GM21423 (cell line): ENCODE data around the gene TAF1.
"Not testable (repeated sequence)": the region's sequence is repeated elsewhere in the genome, so short reads cannot be mapped to it uniquely, and the experiment has no call there.

ENCODE experiments used
- ATAC-seq: cut with Tn5 transposase; IDR thresholded peaks from one replicate; pipeline ENCODE4 v1.9.1; 2021; ENCODE audit warnings: mild to moderate bottlenecking, moderate library complexity; ENCODE audit not compliant: unreplicated experiment

The TAF1 gene

DNA sequence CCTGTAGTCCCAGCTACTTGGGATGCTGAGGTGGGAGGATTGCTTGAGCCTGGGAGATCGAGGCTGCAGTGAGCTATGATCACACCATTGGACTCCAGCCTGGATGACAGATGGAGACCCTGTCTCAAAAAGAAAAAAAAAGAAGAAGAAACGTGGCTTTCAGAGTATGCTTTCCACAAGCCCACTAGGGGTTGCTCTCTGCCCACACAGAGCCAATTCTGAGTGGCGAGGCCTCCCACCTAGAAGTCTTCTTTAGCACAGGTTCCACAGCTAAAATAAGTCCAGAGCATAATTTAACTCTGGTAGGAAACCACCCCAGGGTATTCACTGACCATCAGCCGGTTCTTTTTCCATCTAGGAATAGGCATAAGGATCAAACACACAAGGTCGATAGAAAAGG, 50.1 kb downstream of the TAF1 start:
- ATAC-seq = not testable (repeated sequence)

DNA sequence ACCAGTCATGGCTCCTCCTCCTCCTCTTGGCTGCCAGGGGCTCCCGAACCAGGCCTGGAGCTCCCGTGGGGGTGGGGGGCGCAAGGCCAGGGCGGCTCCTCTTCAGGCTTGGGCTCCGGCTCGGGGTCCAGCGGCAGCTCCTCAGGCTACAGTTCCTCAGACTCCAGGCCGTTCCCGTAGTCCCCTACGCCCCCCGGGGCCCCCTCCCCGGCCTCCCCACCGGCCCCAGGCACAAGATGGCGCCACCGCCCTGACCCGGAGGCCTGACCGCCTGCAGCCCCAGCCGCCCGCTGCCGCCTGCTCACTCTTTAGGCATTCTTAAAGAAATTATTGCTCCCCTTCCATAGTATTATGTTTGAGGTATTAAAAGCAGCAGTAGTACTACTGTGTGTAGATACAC, 54.5 kb downstream of the TAF1 start:
- no peak for ATAC-seq

DNA sequence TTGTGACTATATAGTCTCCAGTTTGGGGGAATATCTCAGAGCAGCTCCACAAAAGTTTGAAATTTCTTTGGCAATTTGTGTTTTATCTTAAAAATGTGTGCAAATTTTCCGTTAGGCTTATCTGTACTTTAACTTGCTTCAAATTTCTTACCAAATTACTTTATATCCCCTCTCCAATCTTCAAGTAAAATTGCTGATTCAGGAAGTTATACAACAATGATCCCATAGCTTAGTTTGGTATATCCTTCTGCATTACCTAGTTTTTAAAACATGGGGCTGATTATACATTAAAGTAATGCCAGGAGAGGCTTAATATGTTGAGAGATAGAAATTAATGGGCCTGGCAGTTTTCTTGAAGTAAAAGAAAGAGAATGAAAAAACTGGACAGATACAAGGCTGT, 66.6 kb downstream of the TAF1 start:
- ATAC-seq = no peak

DNA sequence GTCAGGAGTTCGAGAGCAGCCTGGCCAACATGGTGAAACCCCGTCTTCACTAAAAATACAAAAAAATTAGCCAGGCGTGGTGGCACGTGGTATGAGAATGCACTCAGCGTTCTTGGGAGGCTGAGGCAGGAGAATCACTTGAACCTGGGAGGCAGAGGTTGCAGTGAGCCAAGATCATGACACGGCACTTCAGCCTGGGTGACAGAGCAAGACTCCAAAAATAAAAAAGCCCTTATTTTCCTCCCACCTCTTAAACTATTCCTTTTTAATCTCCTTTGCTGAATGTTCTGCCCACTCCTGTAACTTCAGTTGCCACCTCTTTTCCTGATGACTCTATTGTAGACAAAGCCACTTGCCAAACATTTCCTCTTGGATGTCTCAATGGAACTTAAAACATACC, 72.6 kb downstream of the TAF1 start:
- ATAC-seq = no peak

DNA sequence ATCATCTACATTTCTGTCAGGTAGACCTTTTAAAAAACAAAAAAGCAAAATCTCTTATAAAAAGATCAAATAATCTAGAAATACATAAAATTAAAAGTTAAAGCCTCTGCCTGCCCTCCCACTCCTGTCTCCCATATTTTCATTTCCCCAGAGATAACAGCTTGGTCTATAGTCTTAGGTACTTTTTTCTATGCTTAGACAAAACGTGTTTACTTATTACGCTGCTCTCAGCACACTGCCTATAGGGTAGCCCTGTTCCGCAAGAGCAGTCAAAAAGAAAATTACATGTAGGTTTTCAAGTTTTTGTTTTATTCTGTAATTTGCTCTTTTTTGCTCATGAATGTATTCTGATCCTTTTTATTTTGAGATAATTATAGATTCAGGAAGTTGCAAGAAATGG, 73.3 kb downstream of the TAF1 start:
- ATAC-seq = no peak

DNA sequence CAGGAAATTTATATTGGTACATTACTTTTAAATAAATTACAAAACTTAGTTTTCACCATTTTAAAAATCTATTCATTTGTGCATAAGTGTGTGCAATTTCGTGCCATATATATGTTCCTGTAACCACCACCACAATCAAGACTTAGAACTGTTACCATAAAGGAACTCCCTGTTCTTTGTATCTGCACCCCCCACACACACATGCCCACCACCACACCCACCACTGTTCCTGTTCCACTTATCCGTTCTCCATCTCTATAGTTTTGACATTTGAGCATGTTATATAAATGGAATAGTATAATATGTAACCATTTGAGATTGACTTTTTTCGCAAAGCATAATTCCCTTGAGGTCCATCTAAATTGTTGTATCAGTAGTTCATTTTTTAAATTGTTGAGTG, 73.7 kb downstream of the TAF1 start:
- ATAC-seq = no peak

DNA sequence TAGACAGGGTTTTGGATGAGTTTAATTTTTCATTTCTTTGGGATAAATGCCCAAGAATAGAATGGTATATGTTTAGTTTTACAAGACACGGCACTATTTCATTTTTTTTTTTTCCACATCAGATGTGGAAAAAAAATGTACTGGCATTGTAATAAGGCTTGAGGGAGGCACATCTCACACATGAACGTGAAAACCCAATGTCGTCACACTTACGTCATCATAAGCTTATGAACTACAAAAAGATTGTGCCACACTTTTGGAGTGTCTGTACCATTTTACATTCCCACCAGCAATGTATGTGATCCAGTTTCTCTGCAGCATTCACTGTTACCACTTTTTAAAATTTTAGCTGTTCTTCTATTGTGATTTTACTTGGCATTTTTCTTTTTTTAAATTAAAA, 74.2 kb downstream of the TAF1 start:
- no peak for ATAC-seq

DNA sequence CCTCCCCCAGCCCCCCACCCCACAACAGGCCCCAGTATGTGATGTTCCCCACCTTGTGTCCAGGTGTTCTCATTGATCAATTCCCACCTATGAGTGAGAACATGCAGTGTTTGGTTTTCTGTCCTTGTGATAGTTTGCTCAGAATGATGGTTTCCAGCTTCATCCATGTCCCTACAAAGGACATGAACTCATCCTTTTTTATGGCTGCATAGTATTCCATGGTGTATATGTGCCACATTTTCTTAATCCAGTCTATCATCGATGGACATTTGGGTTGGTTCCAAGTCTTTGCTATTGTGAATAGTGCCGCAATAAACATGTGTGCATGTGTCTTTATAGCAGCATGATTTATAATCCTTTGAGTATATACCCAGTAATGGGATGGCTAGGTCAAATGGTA, 75.7 kb downstream of the TAF1 start:
- not testable (repeated sequence) for ATAC-seq

DNA sequence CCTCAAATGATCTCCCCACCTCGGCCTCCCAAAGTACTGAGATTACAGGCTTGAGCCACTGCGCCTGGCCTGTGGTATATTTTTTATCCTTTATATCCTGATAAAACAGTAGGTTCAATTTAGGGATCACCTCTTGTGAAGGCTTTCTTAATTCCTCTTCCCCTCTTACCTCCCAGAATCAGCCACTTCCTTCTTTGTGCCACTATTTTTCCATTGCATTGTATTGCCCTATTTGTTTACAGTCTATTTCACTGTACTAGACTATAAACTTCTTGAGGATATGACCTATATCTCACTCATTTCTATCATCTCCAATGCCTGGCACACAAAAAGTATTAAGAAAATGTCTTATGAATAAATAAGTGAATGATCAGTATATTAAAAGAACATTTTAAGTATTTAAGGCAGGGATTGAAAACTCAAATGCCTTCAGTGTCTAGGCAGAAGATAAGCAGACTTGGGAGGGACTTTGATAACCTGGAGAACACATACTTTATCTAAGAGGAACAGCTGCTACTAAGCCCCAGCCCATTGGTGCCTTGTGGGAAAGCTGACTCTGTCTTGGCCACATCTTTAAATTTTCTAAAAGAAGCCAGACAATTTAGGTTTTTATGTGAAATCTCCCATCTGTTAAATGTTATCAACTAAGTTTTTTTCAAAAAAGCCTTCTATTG, 84.4 kb downstream of the TAF1 start:
- ATAC-seq = no peak

DNA sequence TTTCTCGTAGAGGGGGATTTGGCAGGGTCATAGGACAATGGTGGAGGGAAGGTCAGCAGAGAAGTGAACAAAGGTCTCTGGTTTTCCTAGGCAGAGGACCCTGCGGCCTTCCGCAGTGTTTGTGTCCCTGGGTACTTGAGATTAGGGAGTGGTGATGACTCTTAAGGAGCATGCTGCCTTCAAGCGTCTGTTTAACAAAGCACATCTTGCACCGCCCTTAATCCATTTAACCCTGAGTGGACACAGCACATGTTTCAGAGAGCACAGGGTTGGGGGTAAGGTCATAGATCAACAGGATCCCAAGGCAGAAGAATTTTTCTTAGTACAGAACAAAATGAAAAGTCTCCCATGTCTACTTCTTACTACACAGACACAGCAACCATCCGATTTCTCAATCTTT, 85.4 kb downstream of the TAF1 start:
- not testable (repeated sequence) for ATAC-seq

DNA sequence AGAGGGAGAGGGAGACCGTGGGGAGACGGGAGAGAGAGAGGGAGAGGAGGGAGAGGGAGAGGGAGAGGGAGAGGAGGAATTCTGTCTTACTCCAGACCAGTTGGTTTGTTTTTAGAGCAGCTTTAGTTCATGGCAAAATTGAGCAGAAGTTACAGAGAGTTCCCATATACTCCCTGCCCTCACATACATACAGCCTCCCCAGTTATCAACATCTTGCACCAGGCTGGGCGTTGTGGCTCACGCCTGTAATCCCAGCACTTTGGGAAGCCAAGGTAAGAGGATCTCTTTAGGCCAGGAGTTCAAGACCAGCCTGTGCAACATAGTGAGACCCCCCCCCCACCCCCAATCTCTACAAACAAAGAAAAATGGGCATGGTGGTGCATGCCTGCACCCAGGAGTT, 86.9 kb downstream of the TAF1 start:
- ATAC-seq = no peak

DNA sequence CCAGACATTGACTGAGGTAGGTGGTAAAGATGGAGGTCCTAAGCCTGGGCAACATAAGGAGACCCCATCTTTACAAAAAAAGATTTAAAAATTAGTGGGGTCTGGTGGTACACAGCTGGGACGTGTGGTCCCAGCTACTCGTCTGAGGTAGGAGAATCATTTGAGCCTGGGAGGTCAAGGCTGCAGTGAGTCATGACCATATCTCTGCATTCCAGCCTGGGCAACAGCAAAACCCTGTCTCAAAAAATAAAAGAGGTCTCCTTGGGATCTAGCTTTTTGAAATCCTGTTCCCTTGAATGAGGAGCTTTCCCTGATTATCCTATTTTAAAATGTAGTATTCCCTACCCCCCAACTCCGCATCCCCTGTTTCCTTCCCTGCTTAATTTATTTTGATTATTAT, 88.1 kb downstream of the TAF1 start:
- ATAC-seq = no peak

DNA sequence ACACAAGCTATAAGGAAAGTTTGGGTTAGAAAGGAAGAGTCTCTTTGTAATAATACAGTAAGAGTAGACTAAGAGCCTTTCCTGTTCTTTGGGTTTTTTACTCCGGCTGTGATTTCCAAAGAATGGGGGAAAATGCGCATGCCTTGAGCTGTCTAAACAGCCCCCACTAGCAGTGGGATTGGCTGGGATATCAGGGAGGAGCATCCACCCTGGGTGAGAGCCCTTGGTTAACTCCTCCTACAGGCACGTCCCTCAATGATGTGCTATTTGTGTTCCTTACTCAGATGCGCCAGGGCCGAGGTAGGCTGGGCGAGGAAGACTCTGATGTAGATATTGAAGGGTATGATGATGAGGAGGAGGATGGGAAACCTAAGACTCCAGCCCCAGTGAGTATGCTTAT, 92.7 kb downstream of the TAF1 start:
- no peak for ATAC-seq

DNA sequence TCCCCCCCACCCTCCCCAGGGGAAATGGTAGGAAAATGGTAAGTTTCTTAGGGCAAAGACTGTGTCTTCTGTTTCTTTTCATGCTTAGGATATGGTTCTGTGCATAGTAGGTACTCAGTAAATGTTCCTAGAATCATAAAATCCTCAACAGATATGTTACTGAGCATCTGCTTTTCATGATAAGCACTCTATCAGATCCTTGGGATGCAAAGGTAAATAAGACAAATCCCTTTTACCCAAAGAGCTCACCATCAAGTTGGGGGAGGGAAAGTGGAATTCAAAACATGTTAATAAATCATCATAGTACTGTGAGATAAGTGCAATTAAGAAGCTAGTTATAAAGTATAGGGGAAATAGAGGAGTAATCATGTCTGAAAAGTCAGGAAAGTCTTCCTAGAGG, 98.8 kb downstream of the TAF1 start:
- no peak for ATAC-seq

DNA sequence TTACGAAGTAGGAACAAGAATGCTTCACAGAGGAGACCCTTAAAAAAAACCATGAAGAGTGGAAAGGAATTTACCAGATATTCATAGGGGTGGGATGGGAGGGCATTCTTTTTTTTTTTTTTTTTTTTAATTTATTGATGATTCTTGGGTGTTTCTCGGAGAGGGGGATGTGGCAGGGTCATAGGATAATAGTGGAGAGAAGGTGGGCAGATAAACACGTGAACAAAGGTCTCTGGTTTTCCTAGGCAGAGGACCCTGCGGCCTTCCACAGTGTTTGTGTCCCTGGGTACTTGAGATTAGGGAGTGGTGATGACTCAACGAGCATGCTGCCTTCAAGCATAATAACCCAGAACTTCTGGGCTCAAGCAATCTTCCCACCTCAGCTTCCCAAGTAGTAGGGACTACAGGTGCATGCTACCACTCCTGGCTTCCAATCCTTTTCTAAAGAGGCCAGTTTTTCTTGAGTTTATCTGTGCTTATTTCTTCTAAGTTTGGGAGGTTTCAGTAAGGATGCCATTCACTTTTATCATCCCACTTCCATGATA, 100.9 kb downstream of the TAF1 start:
- no peak for ATAC-seq

DNA sequence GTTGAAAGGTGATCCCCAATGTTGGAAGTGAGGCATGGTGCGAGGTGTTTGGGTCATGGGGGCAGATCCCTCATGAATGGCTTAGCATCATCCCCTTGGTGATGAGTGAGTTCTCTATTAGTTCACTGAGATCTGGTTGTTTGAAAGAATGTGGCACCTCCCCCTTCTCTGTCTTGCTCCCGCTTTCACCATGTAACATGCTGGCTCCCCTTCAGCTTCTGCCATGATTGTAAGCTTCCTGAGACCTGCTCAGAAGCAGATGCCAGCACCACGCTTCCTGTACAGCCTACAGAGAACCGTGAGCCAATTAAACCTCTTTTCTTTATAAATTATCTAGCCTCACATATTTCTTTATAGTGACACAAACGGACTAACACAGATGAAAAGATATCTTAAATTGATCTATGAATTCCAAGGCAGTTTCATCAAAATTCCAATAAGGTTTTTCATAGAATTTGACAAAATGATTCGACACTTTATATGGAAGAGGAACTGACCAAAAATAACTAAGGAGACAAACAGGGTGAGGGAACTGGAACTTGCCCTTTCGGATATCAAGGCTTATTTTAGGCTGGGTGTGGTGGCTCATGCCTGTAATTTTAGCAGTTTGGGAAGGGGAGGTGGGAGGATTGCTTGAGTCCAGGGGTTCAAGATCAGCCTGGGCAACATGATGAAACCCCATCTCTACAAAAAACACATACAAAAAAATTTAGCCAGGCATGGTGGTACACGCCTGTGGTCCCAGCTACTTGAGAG, 109.8 kb downstream of the TAF1 start:
- no peak for ATAC-seq

DNA sequence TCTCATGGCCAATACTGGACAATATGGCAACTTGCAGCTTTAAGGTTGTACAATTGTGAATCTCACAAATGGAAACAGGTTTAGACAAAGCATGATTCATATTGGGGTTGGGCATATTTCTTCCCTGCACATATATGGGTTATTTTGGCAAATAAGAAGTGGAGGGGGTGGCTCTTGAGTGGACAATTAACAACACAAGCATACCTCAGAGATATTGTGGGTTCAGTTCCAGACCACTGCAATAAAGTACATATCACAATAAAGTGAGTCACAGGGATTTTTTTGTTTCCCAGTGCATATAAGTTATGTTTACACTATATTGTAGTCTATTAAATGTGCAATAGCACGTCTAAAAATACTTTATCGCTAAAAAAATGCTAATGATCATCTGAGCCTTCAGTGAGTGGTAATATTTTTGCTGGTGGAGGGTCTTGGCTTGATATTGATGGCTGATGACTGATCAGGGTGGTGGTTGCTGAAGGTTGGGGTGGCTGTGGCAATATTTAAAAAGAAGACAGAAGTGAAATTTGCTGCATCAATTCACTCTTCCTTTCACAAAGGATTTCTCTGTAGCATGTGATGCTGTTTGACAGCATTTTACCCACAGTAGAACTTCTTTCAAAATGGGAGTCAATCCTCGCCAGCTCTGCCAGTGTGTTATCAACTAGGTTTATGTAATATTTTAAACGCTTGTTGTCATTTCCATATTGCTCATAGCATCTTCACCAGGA, 116.2 kb downstream of the TAF1 start:
- no peak for ATAC-seq

DNA sequence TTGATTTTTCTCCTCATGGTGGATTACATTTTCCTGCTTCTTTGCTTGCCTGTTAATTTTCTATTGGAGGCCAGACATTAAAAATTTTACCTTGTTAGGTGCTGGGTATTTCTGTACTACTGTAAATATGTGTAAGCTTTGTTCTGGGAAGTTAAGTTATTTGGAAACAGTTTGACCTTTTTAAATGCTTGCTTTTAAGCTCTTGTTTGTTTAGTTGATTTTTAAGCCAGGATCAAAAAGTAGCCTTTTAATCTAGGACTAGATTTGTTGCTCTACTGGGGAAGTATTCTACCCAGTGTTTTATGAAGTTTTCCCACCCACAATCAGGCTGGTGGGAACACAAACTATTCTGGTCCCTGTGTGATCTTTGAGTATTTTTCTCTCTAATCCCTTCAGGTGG, 121.7 kb downstream of the TAF1 start:
- ATAC-seq = no peak

DNA sequence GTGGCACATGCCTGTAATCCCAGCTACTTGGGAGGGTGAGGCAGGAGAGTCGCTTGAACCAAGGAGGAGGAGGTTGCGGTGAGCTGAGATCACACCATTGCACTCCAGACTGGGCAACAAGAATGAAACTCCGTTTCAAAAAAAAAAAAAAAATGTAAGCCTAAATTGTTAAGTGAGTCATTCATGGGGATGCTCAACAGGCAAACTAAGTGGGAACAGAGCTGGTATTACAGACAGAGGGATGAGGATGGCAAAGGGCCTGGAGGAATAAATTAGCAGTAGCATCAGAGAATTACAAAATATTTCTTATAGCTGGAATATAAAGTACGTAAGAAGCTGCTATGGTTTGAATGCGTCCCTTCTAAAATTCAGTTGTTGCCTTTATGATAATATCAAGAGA, 123.4 kb downstream of the TAF1 start:
- ATAC-seq = no peak

DNA sequence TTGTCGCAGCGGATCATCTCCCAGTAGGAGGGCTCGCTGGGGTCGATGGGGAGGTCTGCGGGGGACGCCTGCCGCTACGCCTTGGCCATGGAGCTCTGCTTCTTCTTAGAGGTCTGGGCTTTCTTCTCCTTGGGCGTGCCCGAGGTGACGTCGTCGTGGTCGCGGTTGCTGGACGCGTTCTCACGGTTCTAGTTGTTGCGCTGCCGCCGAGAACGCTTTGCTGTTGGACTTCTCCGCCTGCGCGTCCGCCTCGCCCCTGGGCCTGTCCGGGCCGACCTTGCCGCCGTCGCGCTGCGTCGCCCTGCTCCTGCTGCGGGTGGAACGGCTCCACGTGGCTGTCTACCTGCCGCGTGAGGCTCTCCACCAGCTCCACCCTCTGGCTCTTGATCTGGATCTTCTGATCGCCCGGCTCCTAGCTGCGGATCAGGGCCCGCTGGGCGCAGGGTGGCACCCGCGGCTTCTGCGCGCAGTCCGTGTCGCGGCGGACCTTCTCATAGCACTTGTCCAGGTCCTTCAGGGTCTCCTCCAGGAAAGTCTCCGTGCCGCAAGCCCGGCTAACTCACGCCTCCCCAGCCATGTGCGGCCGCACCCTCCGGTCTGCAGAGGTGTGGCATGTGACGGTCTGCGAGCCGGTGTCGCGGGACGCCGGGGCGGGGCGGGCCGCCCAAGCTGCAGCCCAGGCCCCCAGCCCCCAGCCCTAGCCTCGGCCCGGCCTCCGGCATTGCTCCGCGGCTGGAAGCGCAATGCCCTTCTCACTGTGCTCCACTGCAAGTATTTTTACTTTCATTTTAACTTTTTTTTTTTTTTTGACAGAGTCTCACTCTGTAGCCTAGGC, 126.3 kb downstream of the TAF1 start:
- peak; percentile 55 for ATAC-seq

DNA sequence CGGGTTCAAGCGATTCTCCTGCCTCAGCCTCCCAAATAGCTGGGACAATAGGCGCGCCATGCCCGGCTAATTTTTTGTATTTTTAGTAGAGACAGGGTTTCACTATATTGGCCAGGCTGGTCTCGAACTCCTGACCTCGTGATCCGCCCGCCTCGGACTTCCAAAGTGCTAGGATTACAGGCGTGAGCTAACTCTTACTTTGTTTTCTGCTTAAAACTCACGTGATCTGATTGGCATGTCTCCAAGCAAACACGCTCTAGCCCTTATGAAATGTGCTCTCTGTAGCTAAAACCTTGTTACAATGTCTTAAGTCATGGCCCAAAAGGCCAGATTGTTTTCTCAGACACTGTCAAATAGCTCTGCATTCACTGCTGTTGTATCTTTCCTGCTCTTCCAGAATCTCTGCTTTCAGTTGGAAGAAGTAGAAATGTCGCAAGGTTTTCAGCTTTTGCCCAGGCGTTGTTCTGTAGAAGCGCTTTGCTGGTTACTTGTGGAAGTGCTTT, 127.0 kb downstream of the TAF1 start:
- ATAC-seq = no peak
